GM12891 (cell line): ENCODE measurements around the gene ABCA2.

Experiments
- PAX5 ChIP-seq: IDR thresholded peaks from 2 replicates; pipeline ENCODE4 v1.6.1; 2011; ENCODE audit warnings: low read length, moderate library complexity, mild to moderate bottlenecking; ENCODE audit not compliant: insufficient read depth, severe bottlenecking
- POLR2A ChIP-seq: IDR thresholded peaks from 2 replicates; pipeline ENCODE4 v1.6.1; 2011; ENCODE audit warnings: low read depth, low read length, control low read depth
- POLR2AphosphoS5 ChIP-seq: IDR thresholded peaks from 2 replicates; pipeline ENCODE4 v1.6.1; 2011; ENCODE audit warnings: low read depth, low read length, control low read depth
- POU2F2 ChIP-seq: IDR thresholded peaks from 2 replicates; pipeline ENCODE4 v1.6.1; 2011; ENCODE audit warnings: low read depth, mild to moderate bottlenecking, control low read depth, low read length, moderate library complexity
- TAF1 ChIP-seq: IDR thresholded peaks from 2 replicates; pipeline ENCODE4 v1.6.1; 2011; ENCODE audit warnings: low read depth, low read length, control low read depth

DNA sequence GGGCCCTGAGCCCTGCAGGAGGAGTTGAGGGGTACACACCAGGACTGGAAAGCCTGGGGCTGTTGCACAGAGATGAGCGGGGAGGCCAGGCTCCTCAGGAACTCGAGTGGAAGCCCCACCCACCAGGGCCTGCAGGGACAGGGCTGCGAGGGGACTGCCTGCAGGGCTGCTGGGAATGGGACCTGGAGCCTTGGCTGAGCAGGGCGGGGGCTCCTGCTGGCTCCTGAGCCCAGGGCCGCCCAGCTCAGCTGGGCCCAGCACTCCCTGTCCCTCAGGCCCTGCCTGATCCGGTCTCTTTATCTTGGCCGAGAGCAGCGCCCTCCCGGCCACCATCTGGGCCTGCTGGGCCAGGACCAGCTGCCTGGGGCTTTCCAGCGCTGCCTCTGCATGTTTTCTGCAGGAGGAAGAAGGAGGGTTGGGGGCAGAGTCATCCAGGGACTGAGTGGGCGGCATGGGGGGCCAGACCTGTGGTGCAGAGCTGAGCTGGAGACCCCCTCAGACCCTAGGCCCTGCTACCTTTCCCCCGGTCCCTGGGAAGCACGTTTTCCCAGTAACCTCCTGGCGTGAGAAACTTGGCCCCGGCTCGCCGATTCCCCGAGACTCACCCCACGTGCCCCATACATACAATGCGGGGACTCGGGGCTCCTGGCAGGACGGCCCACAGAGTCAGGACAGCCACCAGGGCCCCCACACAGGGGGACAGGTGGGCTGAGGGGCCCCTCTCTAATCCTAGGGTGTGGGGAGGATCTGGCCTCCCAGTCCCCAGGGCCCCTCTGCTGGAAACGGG lies 66.6 kb downstream of the ABCA2 start:
- TF ChIP-seq POLR2A = no peak
- no peak for TF ChIP-seq POLR2AphosphoS5
- no peak for TF ChIP-seq TAF1
- no peak for TF ChIP-seq PAX5
- no peak for TF ChIP-seq POU2F2
